ENCODE measurements around the gene KPNA6.
A peak's percentile ranks its signal among the peaks of the same experiment; 100 is the strongest.

Gene KPNA6

DNA sequence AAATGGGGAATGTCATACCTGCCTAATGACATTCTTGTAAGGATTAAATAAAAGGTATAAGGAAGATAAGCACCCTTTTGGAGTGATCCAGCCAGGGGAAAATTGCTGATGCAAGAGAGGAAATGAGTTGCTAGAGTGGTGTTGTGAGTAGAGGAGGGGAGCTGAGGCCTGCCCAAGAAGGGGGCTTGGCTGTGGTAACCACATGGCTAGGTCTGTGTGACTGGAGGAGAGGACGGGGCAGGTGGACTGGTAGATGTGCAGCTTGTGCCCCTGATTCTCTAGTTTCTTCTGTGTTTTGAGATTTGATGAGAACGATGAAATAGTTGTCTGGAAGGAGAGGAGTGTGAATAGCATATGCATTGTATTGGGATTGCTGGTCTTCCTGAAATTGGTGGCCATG lies 78.2 kb downstream of the KPNA6 start:
- Histone ChIP-seq H3K27ac (ENCODE audit: low read depth, low read length) (peak overlapping the region; percentile 11), H3K36me3 (ENCODE audit: low read length) (peaks cover 24% of the 10 kb centered on the region), H3K9ac (ENCODE audit: low read length) (no peak overlapping the region)

DNA sequence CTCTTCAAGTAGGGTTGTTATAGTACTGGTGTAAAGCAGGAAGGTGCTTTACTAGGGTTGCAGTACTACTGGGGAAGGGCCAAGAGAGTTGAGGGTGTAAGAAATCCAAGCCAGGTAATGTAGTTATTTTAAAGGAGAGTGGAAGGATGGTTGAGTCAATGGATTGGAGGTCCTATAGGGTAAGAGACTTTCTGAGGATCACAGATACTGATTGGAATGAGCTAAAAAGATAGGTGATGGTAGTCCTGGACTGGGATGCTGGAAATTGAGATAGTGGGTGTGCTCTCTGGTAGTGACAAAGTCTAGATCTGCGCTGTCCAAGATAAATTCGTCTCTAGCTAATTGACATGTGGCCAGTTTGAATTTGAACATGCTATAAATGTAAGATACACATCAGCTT lies 78.6 kb downstream of the KPNA6 start:
- peaks cover 27% of the 10 kb centered on the region for H3K36me3 ChIP-seq (ENCODE audit: low read length)
- H4K20me1 ChIP-seq (ENCODE audit: low read depth, low read length) = peaks cover 4% of the 10 kb centered on the region; the same call in 1 of the 2 replicates
- H3K4me2 ChIP-seq (ENCODE audit: low read depth, low read length, poor library complexity, severe bottlenecking) = no peak overlapping the region
- no peaks in the 10 kb centered on the region for H3K27me3 ChIP-seq (ENCODE audit: low read length)
- H3F3A ChIP-seq (ENCODE audit: insufficient read depth) = no peaks in the 10 kb centered on the region
- no peak overlapping the region for H2AFZ ChIP-seq (ENCODE audit: low read depth, low read length, severe bottlenecking)
- no peaks in the 10 kb centered on the region for H3K9me2 ChIP-seq (replicated peaks; ENCODE audit: insufficient read depth, low read length)
- no peaks in the 10 kb centered on the region for H3K9me3 ChIP-seq (ENCODE audit: insufficient read depth, low read length)
- peaks cover 61% of the 10 kb centered on the region for H3K79me2 ChIP-seq (ENCODE audit: insufficient read depth, low read length)
- no peak overlapping the region for H3K4me3 ChIP-seq (ENCODE audit: insufficient read depth, low read length, poor library complexity, severe bottlenecking)
- H3K9ac ChIP-seq (ENCODE audit: low read length) = no peak overlapping the region
- TF ChIP-seq EZH2phosphoT487 (conservative IDR thresholded peaks at IDR 0.05; ENCODE audit: low read length) (no peak), CTCF (IDR thresholded peaks at IDR 0.05; ENCODE audit: insufficient read depth, low read length, poor library complexity, severe bottlenecking) (no peak)
- H3K27ac ChIP-seq (ENCODE audit: low read depth, low read length) = peak overlapping the region; percentile 11

More for the DNA sequence above, 78.2 kb downstream of the KPNA6 start:
- Histone ChIP-seq H3K4me2 (ENCODE audit: low read depth, low read length, poor library complexity, severe bottlenecking) (no peak overlapping the region), H3K9me3 (ENCODE audit: insufficient read depth, low read length) (no peaks in the 10 kb centered on the region), H2AFZ (ENCODE audit: low read depth, low read length, severe bottlenecking) (no peak overlapping the region), H3K9me2 (replicated peaks; ENCODE audit: insufficient read depth, low read length) (no peaks in the 10 kb centered on the region), H3K27me3 (ENCODE audit: low read length) (no peaks in the 10 kb centered on the region), H3F3A (ENCODE audit: insufficient read depth) (0 out of 2 replicates have a peak, but pooled peaks cover 1% of the 10 kb centered on the region), H3K79me2 (ENCODE audit: insufficient read depth, low read length) (peaks cover 65% of the 10 kb centered on the region), H4K20me1 (ENCODE audit: low read depth, low read length) (peaks cover 4% of the 10 kb centered on the region; the same call in 1 of the 2 replicates), H3K4me3 (ENCODE audit: insufficient read depth, low read length, poor library complexity, severe bottlenecking) (no peak overlapping the region)
- TF ChIP-seq CTCF (IDR thresholded peaks at IDR 0.05; ENCODE audit: insufficient read depth, low read length, poor library complexity, severe bottlenecking) = no peak

DNA sequence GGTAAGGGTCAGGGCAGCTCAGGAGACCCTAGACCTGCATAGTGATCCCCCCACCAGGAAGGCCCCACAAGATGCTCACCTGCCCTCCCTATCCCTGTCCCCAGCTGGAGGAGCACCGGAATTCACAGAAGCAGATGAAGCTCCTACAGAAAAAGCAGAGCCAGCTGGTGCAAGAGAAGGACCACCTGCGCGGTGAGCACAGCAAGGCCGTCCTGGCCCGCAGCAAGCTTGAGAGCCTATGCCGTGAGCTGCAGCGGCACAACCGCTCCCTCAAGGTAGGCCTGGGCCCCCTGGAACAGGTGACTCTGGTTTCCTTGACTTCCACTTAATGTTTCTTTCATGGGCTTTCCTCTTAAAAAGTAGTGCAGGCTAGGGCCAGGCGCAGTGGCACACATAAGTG lies 80.0 kb downstream of the KPNA6 start:
- Histone ChIP-seq H3K36me3 (ENCODE audit: low read length) (peaks cover 31% of the 10 kb centered on the region), H3K79me2 (ENCODE audit: insufficient read depth, low read length) (peaks cover 47% of the 10 kb centered on the region)
- TF ChIP-seq EZH2phosphoT487 (conservative IDR thresholded peaks at IDR 0.05; ENCODE audit: low read length) = no peak
- TF ChIP-seq CTCF (IDR thresholded peaks at IDR 0.05; ENCODE audit: insufficient read depth, low read length, poor library complexity, severe bottlenecking) = no peak

More for the DNA sequence above, 80.0 kb downstream of the KPNA6 start:
- no peak overlapping the region for H3K9ac ChIP-seq (ENCODE audit: low read length)
- H3K27me3 ChIP-seq (ENCODE audit: low read length) = no peaks in the 10 kb centered on the region
- H3K27ac ChIP-seq (ENCODE audit: low read depth, low read length) = no peak overlapping the region
- H3K4me3 ChIP-seq (ENCODE audit: insufficient read depth, low read length, poor library complexity, severe bottlenecking) = no peak overlapping the region
- no peaks in the 10 kb centered on the region for H3K9me2 ChIP-seq (replicated peaks; ENCODE audit: insufficient read depth, low read length)
- H2AFZ ChIP-seq (ENCODE audit: low read depth, low read length, severe bottlenecking) = no peak overlapping the region
- H3F3A ChIP-seq (ENCODE audit: insufficient read depth) = no peaks in the 10 kb centered on the region
- H4K20me1 ChIP-seq (ENCODE audit: low read depth, low read length) = peaks cover 4% of the 10 kb centered on the region; the same call in 1 of the 2 replicates
- H3K4me2 ChIP-seq (ENCODE audit: low read depth, low read length, poor library complexity, severe bottlenecking) = no peak overlapping the region
- no peaks in the 10 kb centered on the region for H3K9me3 ChIP-seq (ENCODE audit: insufficient read depth, low read length)

Data from SU-DHL-6 (cell line).